Measurements from ENCODE around the gene TMEM119.

TMEM119 gene

GRCh38 chr12:108607981-108608600 lies 10.2 kb upstream of the TMEM119 start:
- Histone ChIP-seq H3K27ac (no peak overlapping the region), H3K27me3 (peaks cover 18% of the 10 kb centered on the region), H3K4me1 (ENCODE audit: control insufficient read depth in 1 of 2, insufficient read depth in 1 of 2, low read depth in 1 of 2, low read length in 1 of 2) (no peaks in the 10 kb centered on the region), H3K36me3 (no peaks in the 10 kb centered on the region), H3K9me3 (no peaks in the 10 kb centered on the region), H3K4me3 (ENCODE audit: low read depth in 1 of 2, low read length in 1 of 2) (no peak overlapping the region)
- TF ChIP-seq CTCF (IDR thresholded peaks at IDR 0.05): no peak

- no peak overlapping the region for H3K4me3 ChIP-seq (ENCODE audit: low read depth in 1 of 2, low read length in 1 of 2)
- peaks cover 18% of the 10 kb centered on the region for H3K27me3 ChIP-seq
- no peak for TF ChIP-seq CTCF (IDR thresholded peaks at IDR 0.05)
- H3K27ac ChIP-seq: no peak overlapping the region
- no peaks in the 10 kb centered on the region for H3K36me3 ChIP-seq
- H3K4me1 ChIP-seq (ENCODE audit: control insufficient read depth in 1 of 2, insufficient read depth in 1 of 2, low read depth in 1 of 2, low read length in 1 of 2): no peaks in the 10 kb centered on the region
- no peaks in the 10 kb centered on the region for H3K9me3 ChIP-seq
Observed at GRCh38 chr12:108606492-108606891, 8.6 kb upstream of the TMEM119 start.

- no peak overlapping the region for H3K4me3 ChIP-seq (ENCODE audit: low read depth in 1 of 2, low read length in 1 of 2)
- H3K27ac ChIP-seq: no peak overlapping the region
- H3K36me3 ChIP-seq: no peaks in the 10 kb centered on the region
- TF ChIP-seq CTCF (IDR thresholded peaks at IDR 0.05): no peak
- peaks cover 18% of the 10 kb centered on the region for H3K27me3 ChIP-seq
- no peaks in the 10 kb centered on the region for H3K9me3 ChIP-seq
- no peaks in the 10 kb centered on the region for H3K4me1 ChIP-seq (ENCODE audit: control insufficient read depth in 1 of 2, insufficient read depth in 1 of 2, low read depth in 1 of 2, low read length in 1 of 2)
Observed at GRCh38 chr12:108605690-108606406, 8.0 kb upstream of the TMEM119 start.

GRCh38 chr12:108605000-108605689 lies 7.3 kb upstream of the TMEM119 start:
- no peaks in the 10 kb centered on the region for H3K4me1 ChIP-seq (ENCODE audit: control insufficient read depth in 1 of 2, insufficient read depth in 1 of 2, low read depth in 1 of 2, low read length in 1 of 2)
- no peak overlapping the region for H3K4me3 ChIP-seq (ENCODE audit: low read depth in 1 of 2, low read length in 1 of 2)
- TF ChIP-seq CTCF (IDR thresholded peaks at IDR 0.05): no peak
- H3K36me3 ChIP-seq: no peaks in the 10 kb centered on the region
- no peak overlapping the region for H3K27ac ChIP-seq
- peaks cover 16% of the 10 kb centered on the region for H3K27me3 ChIP-seq
- H3K9me3 ChIP-seq: no peaks in the 10 kb centered on the region

GRCh38 chr12:108604208-108604941 lies 6.5 kb upstream of the TMEM119 start:
- Histone ChIP-seq H3K27me3 (peaks cover 8% of the 10 kb centered on the region), H3K4me1 (ENCODE audit: control insufficient read depth in 1 of 2, insufficient read depth in 1 of 2, low read depth in 1 of 2, low read length in 1 of 2) (no peaks in the 10 kb centered on the region), H3K27ac (no peak overlapping the region), H3K4me3 (ENCODE audit: low read depth in 1 of 2, low read length in 1 of 2) (no peak overlapping the region), H3K36me3 (no peaks in the 10 kb centered on the region), H3K9me3 (no peaks in the 10 kb centered on the region)
- no peak for TF ChIP-seq CTCF (IDR thresholded peaks at IDR 0.05)

All from neutrophil (primary cell).